DMS 273 treated with DMSO at 0.1 percent for 48 hours (cell line): ENCODE measurements around the gene ELK1.
"Not testable (repeated sequence)": the region's sequence is repeated elsewhere in the genome, so short reads cannot be mapped to it uniquely, and the experiment has no call there.

ENCODE experiments used
- DNase-seq: peaks from one replicate; lab custom pipeline; 2025; lab: John Stamatoyannopoulos, UW

The ELK1 gene

DNA sequence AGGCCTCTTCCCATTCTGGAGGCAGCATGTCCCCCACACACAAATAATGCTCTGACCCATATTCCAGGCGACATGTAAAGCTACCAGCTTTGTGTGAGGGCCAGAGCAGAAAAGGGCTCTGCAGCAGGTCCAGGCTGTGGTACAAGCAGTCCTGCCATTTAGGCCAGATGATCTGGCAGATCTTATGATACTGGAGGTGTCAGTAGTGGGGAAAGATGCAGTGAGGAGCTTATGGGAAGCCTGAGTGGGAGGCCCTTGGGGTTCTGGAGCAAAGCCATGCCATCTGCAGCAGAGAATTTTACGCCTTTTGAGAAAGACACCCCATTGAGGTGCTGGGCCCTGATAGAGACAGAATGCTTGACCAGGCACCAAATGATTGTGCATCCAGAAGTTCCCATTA lies 38.4 kb downstream of the ELK1 start:
- DNase-seq: no peak

DNA sequence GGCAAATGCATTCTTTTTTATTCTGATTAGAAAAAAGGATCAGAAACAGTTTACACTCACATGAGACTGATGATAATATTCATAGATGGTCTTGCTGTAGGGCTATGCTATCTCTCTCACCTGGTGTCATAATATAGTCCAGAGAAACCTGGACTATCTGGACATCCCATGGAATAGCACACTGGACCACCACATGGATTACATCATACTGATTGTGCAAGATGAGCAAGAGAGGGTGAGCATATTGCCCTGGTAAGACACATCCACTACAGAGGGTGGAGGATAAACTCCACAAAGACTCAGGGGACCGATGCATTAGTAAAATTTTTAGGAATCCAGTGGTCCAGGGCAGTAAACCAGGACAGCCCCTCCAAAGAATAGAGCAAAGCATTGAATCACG lies 38.9 kb downstream of the ELK1 start:
- DNase-seq: no peak

DNA sequence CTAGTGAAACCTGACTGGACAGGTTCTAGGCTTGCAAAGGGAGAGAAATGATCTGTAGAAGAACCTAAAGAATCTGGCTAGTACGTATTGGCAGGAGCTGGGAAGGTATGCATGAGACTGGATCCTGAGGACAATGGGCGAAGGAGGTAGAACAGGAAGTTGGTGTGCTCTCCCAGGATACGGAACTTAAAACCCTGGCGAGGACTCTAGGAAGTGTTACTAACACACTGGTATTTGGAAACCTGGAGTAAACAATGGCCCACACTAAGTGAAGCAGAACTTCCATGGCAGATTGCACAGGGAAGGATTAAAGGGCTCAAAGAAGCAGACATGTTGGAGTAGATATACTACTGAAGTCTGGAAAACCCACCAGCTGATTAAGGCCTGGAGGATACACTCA lies 39.9 kb downstream of the ELK1 start:
- no peak for DNase-seq

DNA sequence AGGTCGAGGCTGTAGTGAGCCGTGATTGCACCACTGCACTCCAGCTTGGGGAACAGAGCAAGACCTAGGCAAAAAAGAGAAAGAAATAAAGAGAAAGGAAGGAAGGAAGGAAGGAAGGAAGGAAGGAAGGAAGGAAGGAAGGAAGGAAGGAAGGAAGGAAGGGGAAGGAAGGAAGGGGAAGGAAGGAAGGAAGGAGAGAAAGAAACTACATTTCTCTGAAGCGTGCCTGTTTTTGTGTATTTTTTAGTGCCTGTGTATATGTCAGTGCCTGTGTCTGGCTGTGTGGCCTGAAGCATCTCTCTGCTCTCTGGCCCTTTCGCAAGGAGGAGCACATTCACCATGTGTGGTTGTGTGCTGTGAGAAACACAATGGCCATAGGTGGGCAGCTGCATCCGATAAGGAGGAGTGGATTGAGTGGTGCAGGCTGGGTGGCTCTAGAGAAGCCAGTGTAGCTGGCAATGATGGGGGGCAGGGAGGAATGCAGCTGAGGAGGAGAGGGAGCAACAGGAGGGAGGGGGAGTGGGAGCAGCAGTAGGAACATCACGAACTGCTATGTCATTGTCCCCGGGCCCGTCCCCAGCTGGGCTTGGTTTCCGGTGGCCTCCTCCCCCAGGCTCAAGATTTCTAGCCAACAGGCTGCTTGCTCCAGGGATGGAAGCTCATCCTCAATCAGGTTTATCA lies 42.1 kb downstream of the ELK1 start:
- DNase-seq: no peak

DNA sequence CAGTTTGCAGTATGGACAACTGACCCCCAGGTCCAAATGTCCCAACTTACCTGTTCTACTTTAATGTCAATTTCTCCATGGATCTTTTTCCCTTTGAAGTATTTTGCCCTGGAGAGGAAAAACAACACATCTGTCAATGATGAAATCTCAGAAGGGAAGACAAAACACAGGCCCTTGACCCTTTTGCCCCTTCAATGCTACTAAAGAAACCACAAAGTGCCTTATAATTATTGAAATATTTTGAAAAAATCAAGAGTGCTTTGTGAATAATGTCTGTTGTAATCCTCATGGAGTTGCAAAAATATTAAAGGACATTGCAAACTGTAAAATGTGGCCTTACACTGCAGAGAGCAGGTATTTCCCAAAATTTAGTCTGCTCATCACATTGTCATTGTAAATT lies 43.3 kb downstream of the ELK1 start:
- DNase-seq: no peak

DNA sequence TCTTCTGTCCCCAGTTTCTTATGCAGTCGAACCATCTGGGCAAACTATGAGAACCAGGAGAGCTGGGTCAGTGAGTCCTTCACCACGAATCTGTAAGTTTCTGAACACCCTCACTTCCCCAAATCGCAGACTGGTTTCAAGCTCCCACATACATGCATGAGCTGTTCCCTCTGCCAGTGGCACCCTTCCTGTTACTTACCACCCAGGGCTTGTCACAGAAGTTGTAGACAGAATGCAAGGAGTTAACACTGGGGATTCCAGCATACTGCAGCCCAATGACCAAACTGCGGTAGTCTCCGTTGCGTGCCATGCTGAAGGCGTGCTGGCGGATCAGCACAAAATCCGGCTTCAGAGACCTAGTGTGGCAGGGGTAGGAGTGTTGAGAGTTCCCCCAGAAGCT lies 45.3 kb downstream of the ELK1 start:
- no peak for DNase-seq

DNA sequence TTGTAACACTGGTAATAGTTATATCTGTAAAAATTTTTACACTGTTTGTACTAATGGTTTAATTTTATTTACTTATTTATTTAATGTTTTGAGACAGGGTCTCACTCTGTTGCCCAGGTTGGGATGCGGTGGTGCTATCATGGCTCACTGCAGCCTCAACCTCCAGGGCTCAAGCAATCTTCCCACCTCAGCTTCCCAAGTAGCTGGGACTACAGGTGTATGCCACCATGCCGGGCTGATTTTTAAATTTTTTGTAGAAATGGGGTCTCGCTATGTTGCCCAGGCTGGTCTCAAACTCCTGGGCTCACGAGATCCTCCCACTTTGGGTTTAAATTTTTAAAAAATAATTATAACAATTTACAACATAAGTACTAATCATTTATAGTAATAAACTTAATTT lies 47.2 kb downstream of the ELK1 start:
- DNase-seq: not testable (repeated sequence)

DNA sequence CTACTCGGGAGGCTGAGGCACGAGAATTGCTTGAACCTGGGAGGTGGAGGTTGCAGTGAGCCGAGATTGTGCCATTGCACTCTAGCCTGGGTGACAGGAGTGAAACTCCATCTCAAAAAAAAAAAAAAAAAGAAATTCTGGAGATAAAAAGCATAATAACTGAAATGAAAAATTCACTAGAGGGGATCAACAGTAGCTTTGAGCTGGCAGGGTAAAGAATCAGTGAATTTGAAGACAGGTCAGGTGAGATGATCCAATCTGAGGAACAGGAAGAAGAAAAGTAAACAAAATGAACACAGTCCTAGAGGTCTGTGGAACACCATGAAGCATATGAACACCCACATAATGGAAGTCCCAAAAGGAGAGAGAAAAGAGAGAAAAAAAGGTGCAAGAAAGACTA lies 53.1 kb downstream of the ELK1 start:
- no peak for DNase-seq

DNA sequence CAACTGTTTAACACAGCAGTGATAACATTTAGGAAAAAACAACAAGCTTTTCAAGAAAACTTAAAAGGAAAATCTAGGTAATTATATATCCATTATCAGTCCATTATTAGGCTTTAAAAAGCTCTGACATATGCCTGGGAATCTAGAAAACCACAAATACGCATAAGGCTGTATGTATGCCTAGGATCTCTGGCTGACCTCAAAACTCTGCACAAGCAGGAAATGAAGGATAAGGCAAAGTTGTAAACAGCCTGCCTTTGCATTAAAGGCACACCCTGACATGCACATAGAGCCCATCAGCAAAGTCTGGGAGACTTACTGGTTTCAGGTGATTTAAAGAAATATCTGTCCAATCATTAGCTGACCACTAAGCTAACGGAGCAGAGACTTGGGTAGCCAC lies 54.1 kb downstream of the ELK1 start:
- no peak for DNase-seq

DNA sequence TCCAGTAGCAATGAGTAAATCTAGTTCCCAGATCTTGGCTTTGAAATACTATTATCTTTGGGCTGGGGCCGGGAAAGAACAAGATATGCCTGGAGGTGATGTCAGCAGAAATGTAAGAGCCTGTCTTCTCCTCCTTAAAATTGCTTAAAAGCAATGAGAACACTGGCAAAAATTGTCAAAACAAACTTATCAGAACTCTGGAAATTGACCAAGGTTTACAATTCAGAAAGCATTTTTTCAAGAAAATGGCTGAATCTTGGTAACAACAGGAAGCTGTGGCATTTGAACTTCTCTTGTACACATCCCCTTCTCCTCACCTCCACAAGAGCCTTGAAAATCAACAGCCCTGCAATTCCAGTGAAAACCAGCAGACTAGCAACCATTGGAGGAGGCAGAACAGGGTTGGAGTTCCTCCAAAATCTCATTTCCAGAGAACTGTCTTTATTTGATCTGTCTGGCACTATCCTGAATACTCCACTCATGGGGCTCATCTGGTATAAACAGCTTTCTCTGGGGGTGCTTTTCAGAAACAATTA lies 54.6 kb downstream of the ELK1 start:
- no peak for DNase-seq

DNA sequence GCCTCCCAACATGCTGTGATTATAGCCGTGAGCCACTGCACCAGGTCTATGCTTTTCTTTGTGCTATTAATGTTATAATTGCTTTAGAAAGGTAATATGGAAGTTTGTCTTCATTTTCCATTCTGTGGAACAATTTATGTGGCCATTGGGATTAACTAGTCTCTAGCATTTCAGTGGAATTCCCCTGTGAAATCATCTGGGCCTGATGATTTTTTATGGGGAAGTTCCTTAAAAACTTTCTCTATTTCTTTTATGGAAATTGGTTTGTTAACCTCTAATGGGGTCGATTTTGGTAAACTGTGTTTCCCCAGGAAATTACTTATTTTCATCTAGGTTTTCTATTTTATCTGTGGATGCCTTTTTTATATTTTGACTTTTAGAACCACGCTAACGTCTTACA lies 56.8 kb downstream of the ELK1 start:
- no peak for DNase-seq

DNA sequence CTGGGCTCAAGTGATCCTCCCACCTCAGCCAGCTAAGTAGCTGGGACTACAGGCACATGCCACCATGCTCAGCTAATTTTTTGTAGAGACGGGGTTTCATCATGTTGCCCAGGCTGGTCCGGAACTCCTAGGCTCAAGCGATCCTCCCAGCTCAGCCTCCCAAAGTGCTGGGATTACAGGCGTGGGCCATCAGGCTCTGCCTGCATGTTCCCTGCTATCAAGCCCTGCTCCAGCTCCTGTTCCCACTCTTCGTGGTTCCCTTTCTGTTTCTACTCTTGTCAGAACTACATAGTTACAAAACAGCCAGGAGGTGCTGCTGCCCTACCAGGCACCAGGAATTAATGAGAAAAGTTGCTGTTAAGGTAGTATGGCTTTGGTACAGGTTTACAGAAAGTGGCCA lies 59.4 kb downstream of the ELK1 start:
- DNase-seq: no peak

DNA sequence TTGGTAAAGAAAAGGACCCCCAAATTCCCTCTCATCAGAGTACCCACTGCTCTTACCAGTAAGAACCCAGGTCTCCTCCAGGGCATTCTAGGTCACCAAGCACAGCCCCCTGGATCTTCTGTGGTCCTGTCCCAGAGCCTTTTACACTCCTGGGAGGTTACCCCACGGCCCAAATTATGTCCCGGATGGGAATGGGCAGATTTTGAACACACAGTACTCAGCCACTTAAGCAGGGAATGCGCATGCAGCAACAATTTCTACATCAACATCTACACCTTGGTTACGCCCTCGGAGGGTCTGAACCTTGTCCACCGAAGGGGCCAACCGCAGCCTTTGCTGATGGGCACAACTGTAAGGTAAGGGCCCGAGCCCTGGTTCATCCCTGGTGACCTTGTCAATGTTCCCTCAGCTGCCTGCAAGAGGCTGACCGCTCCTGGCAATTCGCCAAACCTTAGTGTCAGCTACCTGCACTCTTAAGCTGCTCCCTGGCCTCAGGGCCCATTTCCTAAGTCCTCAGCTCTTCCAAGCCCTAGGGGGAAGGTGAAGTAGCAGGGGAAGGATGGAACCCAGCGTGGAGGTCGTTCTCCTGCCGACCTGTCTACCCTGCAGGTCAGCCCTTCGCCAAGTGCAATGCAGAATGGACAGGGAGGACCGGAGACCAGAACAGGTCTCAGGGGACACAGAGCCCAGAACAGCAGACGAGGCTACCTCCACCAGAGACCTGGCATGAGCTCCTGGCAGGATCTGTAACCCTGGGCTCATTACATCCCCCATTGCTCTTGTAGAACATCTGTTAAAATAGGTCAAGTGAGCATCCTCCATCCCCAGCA lies 62.2 kb downstream of the ELK1 start:
- DNase-seq: no peak

DNA sequence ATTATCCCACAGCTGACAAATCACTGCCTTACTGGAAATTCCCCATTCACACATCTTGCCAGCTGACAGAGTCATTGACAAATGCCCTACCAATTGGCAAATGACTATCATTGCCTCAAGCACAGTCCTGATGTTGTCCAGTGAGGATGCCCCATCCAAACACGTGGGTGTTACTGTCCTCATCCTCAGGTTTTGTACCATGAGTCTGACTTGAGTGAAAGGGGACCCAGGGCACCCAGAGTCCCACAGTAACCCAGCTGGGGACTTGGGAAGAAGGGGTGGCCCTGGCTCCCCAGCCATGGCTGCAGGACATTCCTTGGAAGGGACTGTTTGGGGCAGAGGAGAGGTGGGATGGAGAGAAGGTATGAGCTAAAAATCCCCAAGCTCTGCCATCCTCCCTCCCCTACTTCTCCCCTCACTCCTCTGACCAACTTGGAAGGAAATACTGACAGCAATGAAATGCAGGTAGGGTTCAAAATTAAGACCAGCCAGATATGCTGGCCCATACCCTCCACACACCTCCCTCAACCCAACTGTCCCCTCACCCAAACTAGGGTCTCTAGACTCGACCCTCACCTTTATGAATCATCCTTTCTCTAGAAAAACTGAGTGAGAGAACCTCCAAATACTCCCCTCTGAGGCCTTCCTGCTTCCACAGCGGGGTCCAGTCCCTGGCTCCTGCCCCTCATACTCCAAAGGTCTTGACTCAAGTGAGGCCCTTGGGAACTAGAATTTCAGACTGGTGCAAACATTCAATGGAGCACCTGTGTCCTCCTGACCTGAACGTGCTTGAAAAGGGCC lies 63.1 kb downstream of the ELK1 start:
- no peak for DNase-seq

DNA sequence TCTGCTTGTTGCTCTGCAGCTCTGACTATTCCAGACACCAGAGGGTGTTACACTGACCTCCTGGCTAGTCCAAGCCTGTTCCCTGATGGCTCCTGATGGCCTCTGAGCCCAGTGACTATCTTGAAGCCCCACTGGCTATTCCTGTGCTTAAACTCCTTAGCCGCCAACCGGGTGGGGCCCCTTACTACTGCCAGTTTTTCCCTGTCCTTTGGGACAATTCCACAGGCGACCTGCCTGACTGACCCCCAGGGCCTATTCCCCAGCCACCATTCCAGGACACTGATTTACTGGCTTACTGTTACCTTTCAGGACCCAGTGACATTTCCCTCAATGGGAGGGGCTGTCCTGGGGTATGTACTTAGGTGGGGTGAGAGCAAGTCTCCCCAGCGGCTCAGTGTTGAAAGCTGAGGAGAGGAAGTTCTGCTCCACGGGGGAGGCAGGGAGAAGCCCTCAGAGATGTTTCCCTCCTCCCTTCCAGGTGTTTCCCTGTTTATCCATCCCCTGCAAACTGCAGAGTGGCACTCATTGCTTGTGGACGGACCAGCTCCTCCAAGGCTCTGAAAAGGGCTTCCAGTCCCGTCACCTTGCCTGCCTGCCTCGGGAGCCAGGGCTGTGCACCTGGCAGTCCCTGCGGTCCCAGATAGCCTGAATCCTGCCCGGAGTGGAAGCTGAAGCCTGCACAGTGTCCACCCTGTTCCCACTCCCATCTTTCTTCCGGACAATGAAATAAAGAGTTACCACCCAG lies 64.1 kb downstream of the ELK1 start:
- DNase-seq: no peak
